OCI-LY3 (cell line): ENCODE results near the gene TEAD1.

Source experiments
- EZH2phosphoT487 ChIP-seq: fragments of 200-600 bp; shearing (Covaris generic); IDR thresholded peaks from 2 replicates; pipeline ENCODE4 v1.6.1; 2018; ENCODE audit warnings: antibody characterized with exemption, mixed run types, low read depth
- TF ChIP-seq, protein P1 (sequence below): fragments of 200-600, 300-600 bp; sonication (generic); IDR thresholded peaks from 2 replicates; pipeline ENCODE4 v1.5.1; 2014; ENCODE audit warnings: antibody characterized with exemption, low read length, low read depth

DNA sequence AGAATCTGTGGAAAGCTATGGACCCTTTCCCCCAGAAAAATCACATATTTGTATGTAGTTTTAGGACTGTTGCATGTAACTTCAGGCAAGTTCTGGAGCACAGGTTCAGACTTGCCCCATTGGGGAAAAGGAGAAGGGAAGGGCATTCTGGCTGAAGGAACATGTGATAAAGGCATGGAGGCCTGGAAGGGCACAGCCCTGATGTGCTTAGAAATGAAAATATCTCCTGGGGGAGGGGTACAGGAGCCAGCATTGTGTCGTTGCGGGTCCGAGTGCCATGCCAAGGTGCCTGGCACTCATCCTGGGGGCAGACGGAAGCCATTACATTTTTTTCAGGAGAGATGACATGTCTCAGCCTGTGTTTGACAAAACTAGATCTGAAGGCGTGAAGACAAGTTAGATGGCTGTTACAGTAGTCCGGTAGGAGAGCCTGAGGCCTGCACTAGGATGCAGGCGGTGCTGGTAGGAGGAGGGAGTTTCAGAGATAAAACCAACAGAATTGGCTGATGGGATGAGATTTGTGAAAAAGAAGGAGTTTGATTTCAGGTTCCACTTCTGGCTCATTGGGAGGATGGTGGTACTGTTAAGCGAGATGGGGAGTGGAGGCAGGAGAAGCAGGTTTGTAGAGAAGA, 96.9 kb downstream of the TEAD1 start:
- TF ChIP-seq, protein P1, sequence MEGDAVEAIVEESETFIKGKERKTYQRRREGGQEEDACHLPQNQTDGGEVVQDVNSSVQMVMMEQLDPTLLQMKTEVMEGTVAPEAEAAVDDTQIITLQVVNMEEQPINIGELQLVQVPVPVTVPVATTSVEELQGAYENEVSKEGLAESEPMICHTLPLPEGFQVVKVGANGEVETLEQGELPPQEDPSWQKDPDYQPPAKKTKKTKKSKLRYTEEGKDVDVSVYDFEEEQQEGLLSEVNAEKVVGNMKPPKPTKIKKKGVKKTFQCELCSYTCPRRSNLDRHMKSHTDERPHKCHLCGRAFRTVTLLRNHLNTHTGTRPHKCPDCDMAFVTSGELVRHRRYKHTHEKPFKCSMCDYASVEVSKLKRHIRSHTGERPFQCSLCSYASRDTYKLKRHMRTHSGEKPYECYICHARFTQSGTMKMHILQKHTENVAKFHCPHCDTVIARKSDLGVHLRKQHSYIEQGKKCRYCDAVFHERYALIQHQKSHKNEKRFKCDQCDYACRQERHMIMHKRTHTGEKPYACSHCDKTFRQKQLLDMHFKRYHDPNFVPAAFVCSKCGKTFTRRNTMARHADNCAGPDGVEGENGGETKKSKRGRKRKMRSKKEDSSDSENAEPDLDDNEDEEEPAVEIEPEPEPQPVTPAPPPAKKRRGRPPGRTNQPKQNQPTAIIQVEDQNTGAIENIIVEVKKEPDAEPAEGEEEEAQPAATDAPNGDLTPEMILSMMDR, result no peak
- TF ChIP-seq EZH2phosphoT487, result no peak
